ENCODE data around the gene SYNPO2. TPM values are rescaled to one million over a fixed set of nuclear protein-coding genes. Genes with fewer than 3 reads are reported as not detected.

The SYNPO2 gene
- total RNA-seq, 1 experiment from 2014 or later: 0.28 TPM

GRCh38 chr4:118910221-118910620 lies 21.6 kb downstream of the SYNPO2 start:
- no peak for TF ChIP-seq TCF7L2 (IDR thresholded peaks at IDR 0.05; ENCODE audit: low read depth, low read length)
- TF ChIP-seq POLR2AphosphoS5 (IDR thresholded peaks at IDR 0.05; ENCODE audit: low read depth, low read length): no peak
- no peak for TF ChIP-seq REST (IDR thresholded peaks at IDR 0.05; ENCODE audit: insufficient read depth in 1 of 2, low read depth in 2 of 2, low read length in 1 of 2)
- no peak for TF ChIP-seq CTCF (IDR thresholded peaks at IDR 0.05)
- Histone ChIP-seq H3K27me3 (ENCODE audit: control insufficient read depth, insufficient read depth, low read length) (no peaks in the 10 kb centered on the region; the same call in 1 of the 2 replicates), H3K27ac (ENCODE audit: low read length) (no peak overlapping the region), H3K9me3 (ENCODE audit: control insufficient read depth, insufficient read depth, low read depth, low read length) (no peaks in the 10 kb centered on the region), H3K4me1 (ENCODE audit: control insufficient read depth, insufficient read depth, low read length) (no peaks in the 10 kb centered on the region), H3K36me3 (ENCODE audit: control insufficient read depth, insufficient read depth, low read length) (no peaks in the 10 kb centered on the region), H3K4me3 (ENCODE audit: low read depth in 2 of 2, low read length in 2 of 2) (no peak overlapping the region)
- in situ Hi-C loops (cut with HindIII; ENCODE audit: low pct_unique_long_range_greater_than_20kb, low sequenced_read_pairs) (no loop called here), intact Hi-C loops (cut with micrococcal nuclease; ENCODE audit: unreplicated experiment) (no loop called here)
- no TSS peak for BruUV-seq (replicated peaks)
- POLR2A ChIA-PET: no interaction called here
- ATAC-seq: no peak
- DNase-seq (ENCODE audit: low read depth, low spot score): no peak
- CTCF ChIA-PET: no interaction called here

DNA sequence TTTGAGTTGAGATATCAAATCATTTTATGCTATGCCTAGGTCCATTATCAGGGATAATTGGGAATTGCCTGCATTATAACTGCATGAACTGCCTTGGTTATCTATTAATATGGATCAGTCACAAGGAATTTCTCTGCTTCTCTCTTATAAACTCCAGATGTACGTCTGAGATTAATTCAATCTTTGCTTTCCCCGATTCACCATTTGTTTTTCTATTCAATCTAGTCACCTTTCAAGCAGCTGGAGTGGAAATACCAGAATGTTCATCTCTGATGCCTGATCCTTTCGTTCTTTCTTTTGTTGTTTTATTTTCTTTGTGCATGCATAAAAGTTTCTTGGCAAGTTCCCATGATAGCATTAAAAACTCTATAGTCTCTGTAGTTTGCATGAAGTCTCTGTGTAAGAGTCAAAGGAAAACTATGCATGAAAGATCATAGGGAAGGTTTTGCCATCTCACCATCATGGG lies 22.6 kb downstream of the SYNPO2 start:
- DNase-seq (ENCODE audit: low read depth, low spot score) (no peak), ATAC-seq (no peak)
- ChIA-PET CTCF (no interaction called here), POLR2A (no interaction called here)
- no peaks in the 10 kb centered on the region for H3K4me1 ChIP-seq (ENCODE audit: control insufficient read depth, insufficient read depth, low read length)
- intact Hi-C loops (cut with micrococcal nuclease; ENCODE audit: unreplicated experiment) (no loop called here), in situ Hi-C loops (cut with HindIII; ENCODE audit: low pct_unique_long_range_greater_than_20kb, low sequenced_read_pairs) (no loop called here)
- H3K9me3 ChIP-seq (ENCODE audit: control insufficient read depth, insufficient read depth, low read depth, low read length): no peaks in the 10 kb centered on the region
- no peak overlapping the region for H3K4me3 ChIP-seq (ENCODE audit: low read depth in 2 of 2, low read length in 2 of 2)
- no TSS peak for BruUV-seq (replicated peaks)
- TF ChIP-seq CTCF (IDR thresholded peaks at IDR 0.05): no peak
- H3K36me3 ChIP-seq (ENCODE audit: control insufficient read depth, insufficient read depth, low read length): no peaks in the 10 kb centered on the region
- no peaks in the 10 kb centered on the region; the same call in 1 of the 2 replicates for H3K27me3 ChIP-seq (ENCODE audit: control insufficient read depth, insufficient read depth, low read length)
- no peak overlapping the region for H3K27ac ChIP-seq (ENCODE audit: low read length)

DNA sequence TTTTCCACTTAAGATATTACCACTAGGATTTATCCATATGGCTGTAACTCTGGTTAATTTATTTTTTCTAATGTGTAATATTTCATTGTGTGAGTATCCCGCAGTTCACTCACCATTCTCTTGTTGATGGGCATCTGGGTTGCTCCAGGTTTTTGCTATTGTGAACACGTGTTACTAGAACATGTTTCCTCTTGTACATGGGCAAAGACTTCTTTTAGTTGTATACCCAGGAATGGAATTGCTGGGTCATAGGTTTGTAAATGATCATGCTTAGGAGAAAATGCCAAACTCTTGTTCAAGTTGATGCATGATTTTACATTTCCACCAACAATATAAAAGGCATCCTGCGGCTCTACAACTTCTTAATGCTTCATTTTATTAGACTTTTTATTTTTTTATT lies 26.8 kb downstream of the SYNPO2 start:
- intact Hi-C loops (cut with micrococcal nuclease; ENCODE audit: unreplicated experiment): no loop called here
- no TSS peak for BruUV-seq (replicated peaks)
- H3K36me3 ChIP-seq (ENCODE audit: control insufficient read depth, insufficient read depth, low read length): no peaks in the 10 kb centered on the region
- ATAC-seq (no peak), DNase-seq (ENCODE audit: low read depth, low spot score) (no peak)
- ChIA-PET POLR2A (no interaction called here), CTCF (no interaction called here)
- no peak overlapping the region for H3K27ac ChIP-seq (ENCODE audit: low read length)
- no peaks in the 10 kb centered on the region for H3K9me3 ChIP-seq (ENCODE audit: control insufficient read depth, insufficient read depth, low read depth, low read length)
- in situ Hi-C loops (cut with HindIII; ENCODE audit: low pct_unique_long_range_greater_than_20kb, low sequenced_read_pairs): no loop called here
- TF ChIP-seq POLR2AphosphoS5 (IDR thresholded peaks at IDR 0.05; ENCODE audit: low read depth, low read length) (no peak), TCF7L2 (IDR thresholded peaks at IDR 0.05; ENCODE audit: low read depth, low read length) (no peak), SIN3A (IDR thresholded peaks at IDR 0.05; ENCODE audit: borderline replicate concordance, insufficient read depth, low read depth, low read length) (no peak), CTCF (IDR thresholded peaks at IDR 0.05) (no peak), REST (IDR thresholded peaks at IDR 0.05; ENCODE audit: insufficient read depth in 1 of 2, low read depth in 2 of 2, low read length in 1 of 2) (no peak)
- H3K27me3 ChIP-seq (ENCODE audit: control insufficient read depth, insufficient read depth, low read length): no peaks in the 10 kb centered on the region
- H3K4me1 ChIP-seq (ENCODE audit: control insufficient read depth, insufficient read depth, low read length): no peaks in the 10 kb centered on the region
- H3K4me3 ChIP-seq (ENCODE audit: low read depth in 2 of 2, low read length in 2 of 2): no peak overlapping the region
